ENCODE data around the gene RRAGD. TPM values are rescaled to one million over a fixed set of nuclear protein-coding genes. Genes with fewer than 3 reads are reported as not detected.

Gene RRAGD
- total and polyA plus RNA-seq, 2 of the 13 experiments (the other 11 are each of a cell fraction or from before 2014, with no cell fraction given): 0.35 to 0.53 TPM

DNA sequence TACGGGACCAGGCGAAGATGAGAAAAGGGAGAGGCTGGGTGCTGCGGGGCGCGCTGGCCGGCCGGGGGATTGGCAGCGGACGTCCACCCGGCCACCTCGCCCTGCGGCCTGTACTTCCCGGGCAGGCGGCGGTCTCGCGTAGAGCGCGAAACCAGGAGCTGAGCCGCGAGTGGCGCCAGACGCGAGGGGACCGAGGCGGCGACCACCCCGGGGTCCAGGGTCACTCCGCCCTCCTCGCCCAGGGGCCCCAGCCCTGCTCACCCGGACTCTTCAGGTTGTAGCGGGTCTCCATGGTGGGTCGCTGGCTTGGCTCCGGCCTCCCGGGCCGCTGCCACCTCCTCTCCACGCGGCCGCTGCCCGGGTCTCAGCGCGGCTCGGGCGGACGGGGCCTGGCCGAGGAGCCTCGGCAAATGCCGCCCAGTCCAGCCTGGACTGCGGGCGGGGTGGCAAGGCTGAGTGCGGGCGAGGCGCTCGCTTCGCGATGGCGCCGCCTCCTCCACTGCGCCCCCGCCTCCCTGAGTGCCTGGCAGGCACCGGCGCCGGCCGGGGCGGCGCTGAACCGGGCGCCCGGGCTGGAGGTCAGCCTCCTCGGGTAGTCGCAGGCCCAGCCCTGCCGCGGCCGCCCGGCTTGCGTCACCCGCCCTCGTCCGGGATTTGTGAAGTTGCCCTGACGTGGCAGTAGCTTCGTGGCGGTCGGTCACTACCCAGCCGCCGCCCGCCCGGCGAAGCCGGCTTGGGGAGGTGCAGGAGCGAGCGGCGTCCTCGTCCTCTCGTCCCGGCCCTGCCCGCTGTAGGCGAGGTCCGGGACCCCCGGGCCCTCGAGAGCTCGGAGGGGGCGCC, 59.6 kb downstream of the RRAGD start, which contains the start of gene UBE2J1 (continued):
- TF ChIP-seq ZNF317 (CRISPR knock-in tag; IDR thresholded peaks at IDR 0.05) (no peak), RFX5 (IDR thresholded peaks at IDR 0.05; ENCODE audit: low read depth, low read length) (no peak; the same call in 1 of the 2 replicates), SNAPC2 (CRISPR knock-in tag; IDR thresholded peaks at IDR 0.05) (no peak), ZNF382 (CRISPR knock-in tag; IDR thresholded peaks at IDR 0.05; ENCODE audit: borderline replicate concordance) (no peak), ZNF737 (CRISPR knock-in tag; IDR thresholded peaks at IDR 0.05; ENCODE audit: borderline replicate concordance) (peak; percentile 55; the same call in 1 of the 2 replicates), ZNF850 (CRISPR knock-in tag; conservative IDR thresholded peaks at IDR 0.05) (no peak), SP4 (CRISPR knock-in tag; IDR thresholded peaks at IDR 0.05) (peak; percentile 75; the same call in 1 of the 2 replicates), ZSCAN30 (CRISPR knock-in tag; IDR thresholded peaks at IDR 0.05) (peak; percentile 82; the same call in 1 of the 2 replicates), ERF (CRISPR knock-in tag; IDR thresholded peaks at IDR 0.05) (no peak), ZNF660 (CRISPR knock-in tag; IDR thresholded peaks at IDR 0.05; ENCODE audit: borderline replicate concordance, low read depth) (no peak), HNF1B (CRISPR knock-in tag; IDR thresholded peaks at IDR 0.05) (no peak), REPIN1 (CRISPR knock-in tag; IDR thresholded peaks at IDR 0.05; ENCODE audit: borderline replicate concordance, low read depth) (peak; percentile 64; the same call in 1 of the 2 replicates), ZNF777 (CRISPR knock-in tag; IDR thresholded peaks at IDR 0.05) (no peak; the same call in 1 of the 2 replicates), KDM4B (CRISPR knock-in tag; IDR thresholded peaks at IDR 0.05) (0 out of 2 replicates have a peak, but pooled peaks have one; percentile 7), ZNF576 (CRISPR knock-in tag; IDR thresholded peaks at IDR 0.05) (no peak), ZNF766 (CRISPR knock-in tag; IDR thresholded peaks at IDR 0.05; ENCODE audit: borderline replicate concordance) (no peak)
- TF ChIP-seq, protein P1, sequence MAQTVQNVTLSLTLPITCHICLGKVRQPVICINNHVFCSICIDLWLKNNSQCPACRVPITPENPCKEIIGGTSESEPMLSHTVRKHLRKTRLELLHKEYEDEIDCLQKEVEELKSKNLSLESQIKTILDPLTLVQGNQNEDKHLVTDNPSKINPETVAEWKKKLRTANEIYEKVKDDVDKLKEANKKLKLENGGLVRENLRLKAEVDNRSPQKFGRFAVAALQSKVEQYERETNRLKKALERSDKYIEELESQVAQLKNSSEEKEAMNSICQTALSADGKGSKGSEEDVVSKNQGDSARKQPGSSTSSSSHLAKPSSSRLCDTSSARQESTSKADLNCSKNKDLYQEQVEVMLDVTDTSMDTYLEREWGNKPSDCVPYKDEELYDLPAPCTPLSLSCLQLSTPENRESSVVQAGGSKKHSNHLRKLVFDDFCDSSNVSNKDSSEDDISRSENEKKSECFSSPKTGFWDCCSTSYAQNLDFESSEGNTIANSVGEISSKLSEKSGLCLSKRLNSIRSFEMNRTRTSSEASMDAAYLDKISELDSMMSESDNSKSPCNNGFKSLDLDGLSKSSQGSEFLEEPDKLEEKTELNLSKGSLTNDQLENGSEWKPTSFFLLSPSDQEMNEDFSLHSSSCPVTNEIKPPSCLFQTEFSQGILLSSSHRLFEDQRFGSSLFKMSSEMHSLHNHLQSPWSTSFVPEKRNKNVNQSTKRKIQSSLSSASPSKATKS (CRISPR knock-in tag; IDR thresholded peaks at IDR 0.05): no peak
- TF ChIP-seq, protein P2, sequence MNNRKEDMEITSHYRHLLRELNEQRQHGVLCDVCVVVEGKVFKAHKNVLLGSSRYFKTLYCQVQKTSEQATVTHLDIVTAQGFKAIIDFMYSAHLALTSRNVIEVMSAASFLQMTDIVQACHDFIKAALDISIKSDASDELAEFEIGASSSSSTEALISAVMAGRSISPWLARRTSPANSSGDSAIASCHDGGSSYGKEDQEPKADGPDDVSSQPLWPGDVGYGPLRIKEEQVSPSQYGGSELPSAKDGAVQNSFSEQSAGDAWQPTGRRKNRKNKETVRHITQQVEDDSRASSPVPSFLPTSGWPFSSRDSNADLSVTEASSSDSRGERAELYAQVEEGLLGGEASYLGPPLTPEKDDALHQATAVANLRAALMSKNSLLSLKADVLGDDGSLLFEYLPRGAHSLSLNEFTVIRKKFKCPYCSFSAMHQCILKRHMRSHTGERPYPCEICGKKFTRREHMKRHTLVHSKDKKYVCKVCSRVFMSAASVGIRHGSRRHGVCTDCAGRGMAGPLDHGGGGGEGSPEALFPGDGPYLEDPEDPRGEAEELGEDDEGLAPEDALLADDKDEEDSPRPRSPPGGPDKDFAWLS (CRISPR knock-in tag; IDR thresholded peaks at IDR 0.05; ENCODE audit: borderline replicate concordance): no peak
- TF ChIP-seq, protein P3, sequence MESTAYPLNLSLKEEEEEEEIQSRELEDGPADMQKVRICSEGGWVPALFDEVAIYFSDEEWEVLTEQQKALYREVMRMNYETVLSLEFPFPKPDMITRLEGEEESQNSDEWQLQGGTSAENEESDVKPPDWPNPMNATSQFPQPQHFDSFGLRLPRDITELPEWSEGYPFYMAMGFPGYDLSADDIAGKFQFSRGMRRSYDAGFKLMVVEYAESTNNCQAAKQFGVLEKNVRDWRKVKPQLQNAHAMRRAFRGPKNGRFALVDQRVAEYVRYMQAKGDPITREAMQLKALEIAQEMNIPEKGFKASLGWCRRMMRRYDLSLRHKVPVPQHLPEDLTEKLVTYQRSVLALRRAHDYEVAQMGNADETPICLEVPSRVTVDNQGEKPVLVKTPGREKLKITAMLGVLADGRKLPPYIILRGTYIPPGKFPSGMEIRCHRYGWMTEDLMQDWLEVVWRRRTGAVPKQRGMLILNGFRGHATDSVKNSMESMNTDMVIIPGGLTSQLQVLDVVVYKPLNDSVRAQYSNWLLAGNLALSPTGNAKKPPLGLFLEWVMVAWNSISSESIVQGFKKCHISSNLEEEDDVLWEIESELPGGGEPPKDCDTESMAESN (CRISPR knock-in tag; conservative IDR thresholded peaks at IDR 0.05): peak; percentile 57

Data from HepG2 (cell line).